CD4-positive, alpha-beta T cell treated with Interleukin-21 for 1 hour (primary cell): ENCODE data around the gene EIF3J.
"Not testable (repeated sequence)": the region's sequence is repeated elsewhere in the genome, so short reads cannot be mapped to it uniquely, and the experiment has no call there.

Experiments used
- DNase-seq: peaks from one replicate; pipeline ENCODE4 v3.0.0-alpha.2; 2020

The EIF3J gene

DNA sequence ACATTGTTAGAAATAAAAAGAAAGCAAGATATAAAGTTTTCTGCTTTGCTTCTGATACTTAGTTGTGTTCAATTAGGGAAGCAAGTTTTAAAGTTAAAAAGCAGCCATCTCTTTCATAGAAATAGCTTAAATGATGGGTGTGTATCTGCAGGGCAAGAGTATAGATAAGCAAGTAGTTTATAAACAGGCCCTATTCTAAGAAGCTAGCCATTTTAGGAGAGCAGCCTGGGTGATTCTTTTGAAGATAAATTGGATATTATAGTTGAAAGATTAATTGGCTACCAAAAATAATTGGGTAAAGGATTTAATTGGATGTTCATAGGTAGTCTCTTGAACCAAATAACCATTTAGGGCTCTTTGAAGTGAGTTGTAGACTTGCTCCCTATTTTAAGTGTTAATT lies 5.6 kb downstream of the EIF3J start:
- DNase-seq: no peak

DNA sequence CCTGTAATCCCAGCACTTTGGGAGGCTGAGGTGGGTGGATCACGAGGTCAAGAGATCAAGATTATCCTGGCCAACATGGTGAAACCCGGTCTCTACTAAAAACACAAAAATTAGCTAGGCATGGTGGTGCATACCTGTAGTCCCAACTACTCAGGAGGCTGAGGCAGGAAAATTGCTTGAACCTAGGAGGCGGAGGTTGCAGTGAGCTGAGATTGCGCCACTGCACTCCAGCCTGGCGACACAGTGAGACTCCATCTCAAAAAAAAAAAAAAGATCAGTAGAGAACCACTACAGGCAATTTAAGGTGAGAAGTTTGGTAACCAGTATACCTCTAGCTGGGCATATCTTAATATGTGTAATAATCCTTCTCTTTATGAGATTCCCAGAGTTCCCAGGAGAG lies 7.8 kb downstream of the EIF3J start:
- not testable (repeated sequence) for DNase-seq

DNA sequence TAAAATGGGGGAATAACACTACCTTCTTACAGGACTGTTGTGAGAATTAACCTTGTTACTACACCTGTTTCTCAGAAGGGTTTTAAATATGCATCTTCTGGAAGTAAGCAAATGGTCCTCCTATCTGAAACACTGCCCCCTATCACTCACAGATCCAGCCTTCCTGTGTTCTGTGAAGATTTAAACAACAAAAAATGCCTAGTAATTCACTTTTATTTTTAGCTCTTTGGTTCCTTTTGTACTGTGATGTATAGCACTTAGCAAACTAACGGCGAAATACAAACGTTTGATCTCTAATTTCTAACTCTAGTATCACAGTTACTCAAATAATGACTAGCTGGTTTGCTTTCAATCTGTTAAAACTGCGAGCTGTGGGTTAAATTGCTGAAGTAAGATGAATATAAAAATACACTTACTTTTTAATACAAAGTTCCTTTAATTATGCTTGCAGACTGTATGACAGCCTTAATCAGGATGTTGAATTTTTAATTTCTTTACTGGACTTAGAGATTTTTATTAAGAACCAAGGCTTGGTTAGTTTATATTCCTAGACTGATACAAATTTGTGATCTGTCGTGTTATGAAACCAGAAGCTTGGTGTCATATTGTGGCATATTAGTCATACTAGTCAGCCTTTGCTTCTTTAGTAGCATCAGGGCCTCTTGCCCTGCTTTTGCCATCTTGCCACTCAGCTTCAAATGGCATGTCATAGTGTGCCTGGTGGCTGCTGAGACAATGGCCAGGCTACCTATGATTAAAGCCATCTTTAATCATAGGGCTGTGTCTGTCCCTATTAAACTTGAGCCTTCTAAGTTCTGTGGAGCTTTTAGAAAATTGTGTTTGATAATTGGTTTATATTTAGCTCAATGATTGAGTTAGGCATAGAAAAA lies 9.2 kb downstream of the EIF3J start:
- DNase-seq: peak; percentile 37

DNA sequence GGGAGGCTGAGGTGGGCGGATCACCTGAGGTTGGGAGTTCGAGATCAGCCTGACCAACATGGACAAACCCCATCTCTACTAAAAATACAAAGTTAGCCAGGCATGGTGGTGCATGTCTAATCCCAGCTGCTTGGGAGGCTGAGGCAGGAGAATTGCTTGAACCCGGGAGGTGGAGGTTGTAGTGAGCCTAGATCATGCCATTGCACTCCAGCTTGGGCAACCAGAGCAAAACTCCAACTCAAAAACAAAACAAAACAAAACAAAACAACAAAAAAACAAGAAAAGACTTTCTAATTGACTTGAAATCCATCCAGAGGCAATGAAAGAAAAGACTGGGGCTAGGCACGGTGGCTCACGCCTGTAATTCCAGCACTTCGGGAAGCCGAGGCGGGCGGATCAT lies 12.2 kb downstream of the EIF3J start:
- DNase-seq: not testable (repeated sequence)

DNA sequence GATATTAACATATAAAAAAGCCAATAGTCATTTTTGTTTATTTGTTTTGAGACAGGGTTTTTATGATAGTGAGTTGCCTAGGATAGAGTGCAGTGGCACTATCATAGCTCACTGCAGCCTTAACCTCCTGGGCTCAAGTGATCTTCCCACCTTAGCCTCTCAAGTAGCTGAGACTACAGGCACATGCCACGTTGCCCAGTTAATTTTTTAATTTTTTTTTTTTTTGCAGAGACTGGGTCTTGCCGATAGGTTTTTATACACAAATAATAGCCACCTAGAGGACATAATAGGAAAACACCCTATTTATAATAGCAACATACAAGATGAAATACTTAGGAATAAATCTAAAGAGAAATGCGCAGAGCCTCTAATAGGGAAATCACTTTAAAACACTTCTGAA lies 13.3 kb downstream of the EIF3J start:
- peak; percentile 31 for DNase-seq

DNA sequence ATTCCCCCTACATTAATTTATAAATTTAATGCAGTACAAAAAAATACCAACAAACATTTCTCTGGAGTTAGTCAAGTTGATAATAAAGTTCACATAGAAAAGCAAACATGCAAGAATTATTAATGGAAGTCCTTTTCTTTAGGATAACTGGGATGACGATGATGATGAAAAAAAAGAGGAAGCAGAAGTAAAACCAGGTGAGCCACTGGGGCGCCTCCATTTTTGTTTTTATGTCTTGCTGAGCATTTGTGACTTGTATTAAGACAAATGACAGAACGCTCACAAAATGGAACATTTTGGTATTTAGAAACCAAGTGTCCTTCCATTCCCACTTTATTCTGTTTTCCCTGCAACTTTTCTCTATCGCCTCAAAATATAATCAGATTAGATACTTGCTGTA lies 13.8 kb downstream of the EIF3J start:
- no peak for DNase-seq

DNA sequence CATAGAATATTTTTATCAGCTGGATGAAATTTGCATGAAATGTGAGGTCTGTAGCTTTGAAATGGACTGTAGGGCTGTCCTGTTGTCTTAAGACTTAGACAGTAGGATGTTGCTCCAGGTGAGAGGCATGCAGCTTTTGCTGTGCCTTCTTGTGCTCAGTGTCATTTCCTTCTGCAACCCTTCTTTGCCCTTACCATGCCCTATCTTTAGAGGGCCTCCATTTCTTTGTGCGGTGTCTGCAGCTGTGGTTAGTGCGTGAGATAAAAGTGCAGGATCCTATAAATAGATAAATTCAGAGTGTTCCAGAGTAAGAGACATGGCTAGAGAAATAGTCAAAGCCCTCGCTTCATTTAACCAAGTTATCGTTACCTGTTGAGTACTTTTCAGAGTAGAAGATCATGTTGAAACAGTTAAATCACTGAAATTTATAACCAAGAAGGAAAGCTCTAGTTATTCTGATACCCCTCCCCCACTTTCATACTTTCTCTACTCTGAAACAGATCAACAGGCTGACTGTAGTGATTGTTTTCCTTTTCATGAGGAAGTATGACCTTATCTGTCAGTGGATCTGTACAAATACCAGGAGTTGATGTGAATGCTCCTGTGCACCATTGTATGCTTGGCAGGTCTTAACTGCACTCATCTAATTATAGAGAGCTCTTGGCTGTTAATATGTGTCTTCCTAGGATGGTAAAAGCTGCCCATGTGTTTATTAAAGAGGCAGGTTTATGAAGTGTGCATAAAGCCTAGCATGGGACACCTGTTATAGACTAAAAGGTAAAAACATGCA lies 18.2 kb downstream of the EIF3J start:
- no peak for DNase-seq

DNA sequence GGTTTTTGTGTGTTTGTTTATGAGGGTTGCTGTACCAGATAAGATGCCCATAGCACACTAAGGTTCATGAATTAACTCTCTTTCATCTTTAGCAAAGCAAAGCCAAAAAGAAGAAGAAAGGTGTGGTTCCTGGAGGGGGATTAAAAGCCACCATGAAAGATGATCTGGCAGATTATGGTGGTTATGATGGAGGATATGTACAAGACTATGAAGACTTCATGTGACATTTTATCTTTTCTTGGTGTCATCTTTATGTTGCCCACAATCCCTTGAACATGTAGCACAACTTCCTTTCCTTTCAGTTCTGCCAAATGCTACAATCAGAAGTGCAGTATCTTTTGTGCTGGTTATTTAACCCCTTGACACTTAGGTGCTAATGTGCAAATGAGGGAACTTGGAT lies 24.0 kb downstream of the EIF3J start:
- DNase-seq: not testable (repeated sequence)

DNA sequence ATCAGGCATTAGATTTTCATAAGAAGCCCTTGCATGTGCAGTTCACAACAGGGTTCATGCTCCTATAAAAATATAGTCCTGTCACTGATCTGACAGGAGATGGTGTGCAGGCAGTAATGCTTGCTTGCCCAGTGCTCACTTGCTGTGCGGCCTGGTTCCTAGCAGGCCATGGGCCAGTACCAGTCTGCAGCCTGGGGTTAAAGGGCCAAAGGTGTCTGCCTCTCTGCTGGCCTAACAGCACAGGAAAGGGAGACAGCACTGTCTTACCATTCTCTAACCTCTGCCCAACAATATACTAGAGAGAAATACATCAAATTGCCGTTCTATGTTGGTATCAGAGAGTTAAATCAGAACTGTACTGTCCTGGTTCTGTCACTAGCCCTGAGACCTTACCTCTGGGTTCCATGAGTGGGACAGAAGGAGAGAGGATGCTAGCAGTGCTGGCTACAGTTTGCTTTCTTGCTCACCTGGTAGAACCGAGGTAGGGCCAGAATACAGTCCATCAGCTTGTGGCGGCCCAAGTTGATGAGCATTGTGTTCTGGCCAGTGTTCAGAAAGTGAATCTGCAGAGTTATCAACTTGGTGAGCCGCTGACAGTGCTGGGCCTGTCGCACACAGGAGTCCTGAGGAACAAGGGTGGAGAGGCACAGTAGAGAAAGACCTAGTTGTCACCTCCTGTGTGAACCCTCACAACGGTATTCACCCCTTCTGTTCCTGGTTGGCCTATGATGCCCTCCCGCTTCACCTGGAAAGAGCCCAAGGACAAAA lies 28.6 kb downstream of the EIF3J start:
- no peak for DNase-seq

DNA sequence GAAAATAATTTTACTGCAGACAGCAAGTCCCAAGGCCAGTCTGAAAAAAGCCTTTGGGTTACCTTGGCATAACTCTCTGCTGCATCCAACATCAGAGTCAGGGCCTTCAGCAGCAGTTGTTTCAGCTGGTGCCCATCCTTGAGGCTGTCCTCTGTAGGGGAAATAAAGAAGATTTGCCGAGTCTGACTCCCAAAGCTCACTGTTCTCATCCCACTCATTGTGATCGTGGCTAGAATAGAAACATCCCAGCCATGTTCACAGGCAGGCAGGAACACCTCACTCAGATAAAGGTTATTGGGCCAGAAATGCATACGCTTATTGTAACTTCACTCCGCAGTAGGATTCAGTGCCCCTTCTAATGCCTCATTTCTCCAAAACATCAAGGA lies 29.2 kb downstream of the EIF3J start:
- no peak for DNase-seq

DNA sequence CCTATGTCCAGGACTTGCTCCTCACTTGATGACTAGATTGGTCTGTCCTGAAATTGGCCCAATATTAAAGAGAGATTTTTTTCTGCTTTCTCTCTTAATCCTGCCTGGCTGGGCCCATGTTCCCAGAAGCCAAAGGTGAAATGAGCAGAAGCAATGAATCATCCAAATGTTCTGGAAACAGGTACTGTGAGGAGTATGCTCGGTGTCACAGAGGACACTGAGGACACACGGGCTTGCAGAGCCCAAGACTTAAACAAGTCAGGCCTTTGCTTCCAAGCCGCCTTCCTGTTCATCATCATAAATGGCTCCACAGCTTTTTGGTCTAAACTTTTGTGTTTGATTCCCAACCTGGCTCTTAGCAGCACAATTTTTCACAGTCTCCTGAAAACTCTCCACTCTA lies 31.4 kb downstream of the EIF3J start:
- DNase-seq: no peak

DNA sequence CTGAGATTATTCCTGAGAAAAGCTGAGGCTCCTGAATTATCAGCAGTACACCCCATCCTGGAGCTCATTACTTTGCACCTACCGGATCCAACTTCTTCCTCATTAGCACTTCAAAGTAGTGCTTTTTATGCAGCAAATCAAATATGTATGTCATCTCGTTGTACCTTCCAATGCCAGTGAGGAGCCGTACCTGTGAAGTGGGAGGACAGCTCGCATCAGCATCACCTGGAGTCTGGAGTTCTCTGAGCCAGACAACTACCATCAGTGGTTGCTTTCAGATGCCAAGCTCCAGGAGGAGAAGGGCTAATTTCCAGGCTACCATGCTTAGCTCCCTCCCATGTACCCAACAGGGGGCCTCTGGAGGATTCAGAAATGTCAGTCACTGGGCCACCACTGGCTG lies 32.4 kb downstream of the EIF3J start:
- DNase-seq: no peak

DNA sequence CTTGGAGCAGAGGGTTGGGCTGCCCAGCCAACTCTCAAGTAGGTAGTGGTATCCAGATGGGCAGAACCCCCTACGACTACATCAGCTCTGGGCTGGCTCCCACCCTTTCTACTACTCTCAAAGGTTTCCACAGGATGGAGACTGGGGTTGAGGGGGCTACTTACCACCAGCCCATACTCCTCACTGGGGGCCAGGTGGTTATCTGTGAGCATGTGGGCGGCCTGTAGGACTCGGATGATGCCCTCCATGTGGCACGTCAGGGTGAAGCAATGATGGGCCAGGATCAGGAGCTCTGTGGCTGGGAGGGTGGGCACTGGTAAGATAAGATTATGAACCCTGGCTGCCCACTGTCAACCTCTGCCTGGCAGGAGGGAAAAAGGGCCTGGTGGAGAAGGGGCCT lies 33.4 kb downstream of the EIF3J start:
- no peak for DNase-seq

DNA sequence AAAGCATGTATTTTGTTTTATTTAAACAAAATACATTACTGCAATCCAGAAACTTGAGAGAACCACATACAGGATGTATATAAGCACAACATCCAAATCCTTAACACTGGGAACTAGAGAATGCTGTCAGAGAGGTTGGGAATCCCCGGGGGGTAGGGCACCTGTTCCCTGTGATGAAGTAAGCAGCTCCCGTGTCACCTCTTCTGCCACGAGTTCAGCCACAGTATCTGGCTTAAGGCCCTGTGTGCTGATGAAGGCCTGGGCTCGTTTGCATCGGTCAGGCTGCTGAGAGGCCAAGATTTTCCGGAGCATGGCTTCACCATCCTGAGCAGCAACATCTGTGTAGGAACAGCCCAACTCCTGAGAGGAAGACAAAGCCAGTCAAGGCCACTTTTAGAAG lies 36.4 kb downstream of the EIF3J start:
- no peak for DNase-seq

DNA sequence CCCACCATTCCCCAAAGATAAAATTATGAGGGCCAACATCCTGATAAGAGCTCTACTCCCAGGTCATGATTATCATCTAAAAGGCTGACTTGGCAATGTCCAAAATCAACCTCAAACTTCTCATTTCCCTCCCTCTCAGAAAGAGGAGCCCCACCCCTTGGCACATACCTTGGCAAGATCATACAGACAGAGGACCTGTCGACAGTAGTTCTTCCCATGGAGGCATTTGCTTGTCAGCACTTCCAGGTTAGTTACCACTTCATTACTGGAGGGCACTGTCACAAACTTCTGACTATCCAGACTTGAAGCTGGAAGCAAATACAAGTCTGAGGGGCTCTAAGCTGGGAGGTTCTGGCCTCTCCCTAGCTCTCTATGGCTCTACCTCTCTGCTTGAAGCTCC lies 37.8 kb downstream of the EIF3J start:
- DNase-seq: no peak

DNA sequence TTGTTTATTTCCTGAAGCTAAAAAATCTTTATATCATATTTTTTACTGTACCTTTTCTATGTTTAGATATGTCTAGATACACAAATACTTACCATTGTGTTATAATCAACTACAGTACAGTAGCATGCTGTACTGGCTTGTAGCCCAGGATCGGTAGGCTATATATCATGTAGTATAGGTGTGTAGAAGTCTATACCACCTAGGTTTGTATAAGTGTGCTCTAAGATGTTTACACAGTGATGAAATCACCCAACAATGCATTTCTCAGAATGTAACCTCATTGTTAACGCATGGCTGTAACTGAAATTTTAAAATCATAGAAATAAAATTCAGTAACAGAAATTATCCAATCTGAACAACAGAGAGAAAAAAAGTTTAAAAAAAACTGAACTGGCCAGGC lies 43.2 kb downstream of the EIF3J start:
- DNase-seq: no peak

DNA sequence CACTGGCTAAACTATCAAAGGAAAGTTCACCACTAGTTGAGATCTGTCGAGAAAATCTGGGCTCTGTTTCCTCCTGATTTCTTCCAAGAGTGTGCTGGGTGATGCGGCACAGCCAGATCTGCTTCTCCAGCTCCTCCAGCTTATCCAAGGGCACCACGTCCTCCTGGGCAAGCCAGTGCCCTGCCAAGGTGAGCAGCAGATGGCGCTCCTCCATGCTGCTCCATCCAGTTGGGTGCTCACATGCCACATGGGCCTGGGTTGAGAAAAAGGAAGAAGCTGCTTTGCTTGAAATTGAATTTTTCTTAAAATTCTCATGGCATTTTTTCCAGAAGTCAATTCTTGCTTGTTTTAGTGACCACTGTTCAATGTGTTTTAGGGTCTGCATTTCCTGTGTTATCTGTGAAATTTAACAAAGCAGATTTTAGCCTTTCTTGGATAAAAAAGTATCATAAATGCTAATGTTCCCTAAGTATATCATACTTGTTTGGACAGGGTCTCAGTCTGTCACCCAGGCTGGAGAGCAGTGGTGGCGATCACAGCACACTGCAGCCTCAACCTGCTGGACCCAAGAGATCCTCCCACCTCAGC lies 47.3 kb downstream of the EIF3J start:
- DNase-seq: peak; percentile 67

DNA sequence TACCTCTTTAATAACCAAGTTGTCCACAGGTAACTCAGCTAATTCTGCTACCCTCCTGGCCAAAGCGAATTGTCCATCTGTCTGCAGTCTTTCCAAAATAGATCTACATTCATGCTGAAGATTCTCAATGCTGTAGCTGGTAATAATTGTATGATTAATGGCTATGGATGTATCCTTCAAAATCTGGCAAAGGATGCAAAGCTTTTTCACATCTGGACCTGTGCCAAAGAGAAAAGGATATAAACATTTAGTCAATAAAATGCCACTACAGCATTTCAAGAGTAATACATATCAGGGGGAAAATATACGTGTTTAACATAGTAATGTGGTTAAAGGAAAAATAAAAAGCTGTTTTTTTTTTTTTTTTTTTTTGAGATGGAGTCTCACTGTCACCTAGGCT lies 48.7 kb downstream of the EIF3J start:
- no peak for DNase-seq

DNA sequence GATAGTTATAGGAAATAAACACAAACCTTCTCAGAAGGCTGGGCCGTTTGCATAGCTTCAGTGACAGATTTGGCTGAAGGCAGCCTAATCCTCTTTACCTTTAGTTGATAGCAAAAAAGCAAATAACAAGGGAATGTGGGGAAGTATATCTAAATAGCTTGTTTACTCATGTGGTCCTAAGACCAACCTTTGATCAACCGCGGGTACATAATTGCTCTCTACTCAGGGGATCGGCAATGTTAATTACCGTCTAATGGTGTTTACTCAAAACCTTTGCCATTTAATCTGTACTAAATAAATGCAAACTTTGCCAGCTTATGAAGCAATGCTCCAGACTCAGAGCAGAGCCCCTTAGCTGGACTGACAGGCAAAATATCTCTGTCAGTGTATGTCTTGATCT lies 51.6 kb downstream of the EIF3J start:
- no peak for DNase-seq

DNA sequence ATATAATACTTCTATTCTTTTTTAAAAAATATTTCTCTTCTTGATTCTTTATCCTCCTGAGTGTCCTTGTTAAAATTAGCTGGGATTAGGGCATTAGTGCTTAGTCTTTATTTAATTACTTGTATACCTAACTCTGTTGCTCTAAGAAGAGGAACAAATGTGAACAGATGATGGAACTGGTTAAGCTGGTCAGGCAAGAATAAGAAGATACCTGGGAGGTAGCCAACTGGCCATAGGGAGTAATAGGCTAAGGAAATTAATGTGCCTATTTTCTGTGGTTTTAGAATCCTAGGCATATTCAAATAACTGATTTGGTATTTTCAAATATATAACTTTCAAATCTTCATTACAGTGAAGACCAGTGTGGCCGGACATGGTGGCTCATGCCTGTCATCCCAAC lies 54.4 kb downstream of the EIF3J start:
- no peak for DNase-seq

DNA sequence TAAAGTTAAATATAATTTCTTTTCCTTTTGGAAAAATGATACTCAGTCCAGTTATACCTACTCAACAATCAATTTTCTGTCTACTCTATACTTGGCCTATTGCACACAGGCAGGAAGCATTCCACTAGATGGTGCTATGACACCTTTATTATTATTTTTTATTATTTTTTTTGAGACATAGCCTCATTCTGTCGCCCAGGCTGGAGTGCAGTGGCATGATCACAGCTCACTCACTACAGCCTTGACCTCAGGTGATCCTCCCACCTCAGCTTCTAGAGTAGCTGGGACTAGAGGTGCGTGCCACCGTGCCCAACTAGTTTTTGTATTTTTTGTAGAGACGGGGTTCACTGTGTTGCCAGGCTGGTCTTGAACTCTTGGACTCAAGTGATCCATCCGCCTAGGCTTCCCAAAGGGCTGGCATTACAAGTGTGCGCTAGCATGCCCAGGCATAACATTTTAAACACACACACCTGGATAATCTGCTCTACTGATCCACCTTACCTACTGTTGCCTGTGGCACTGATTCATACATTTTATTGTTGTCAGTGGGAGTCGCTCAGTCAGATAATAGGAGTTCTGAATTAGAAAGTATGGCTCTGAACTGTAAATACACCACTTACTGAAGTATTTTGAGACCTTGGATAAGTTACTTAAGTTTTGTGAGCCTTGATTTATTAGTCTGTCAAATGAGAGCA lies 56.2 kb downstream of the EIF3J start:
- peak; percentile 68 for DNase-seq

DNA sequence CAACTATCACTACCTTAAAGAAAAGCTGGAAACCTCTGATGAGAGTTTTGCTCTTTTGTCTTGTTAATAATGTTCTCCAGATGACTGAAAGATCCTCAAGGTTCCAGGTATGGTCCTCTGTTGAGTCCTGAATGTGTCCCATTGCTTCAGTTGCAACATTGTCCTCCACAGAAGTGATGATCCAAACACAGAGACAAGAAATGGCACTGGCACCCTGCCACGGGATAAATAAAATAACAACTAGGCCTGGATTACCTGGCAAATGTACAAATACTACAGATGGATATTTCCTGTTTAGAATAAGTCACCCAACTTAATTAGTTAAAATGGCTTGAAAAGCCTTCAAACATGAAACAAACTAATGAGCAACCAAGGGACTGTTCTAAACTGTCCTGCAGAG lies 58.3 kb downstream of the EIF3J start:
- no peak for DNase-seq
